D341Med (cell line): Measurements from ENCODE around the gene USB1.

Experiments used
- DNase-seq: peaks from one replicate; pipeline ENCODE4 v3.0.0; 2012; ENCODE audit warnings: low spot score

USB1 gene

DNA sequence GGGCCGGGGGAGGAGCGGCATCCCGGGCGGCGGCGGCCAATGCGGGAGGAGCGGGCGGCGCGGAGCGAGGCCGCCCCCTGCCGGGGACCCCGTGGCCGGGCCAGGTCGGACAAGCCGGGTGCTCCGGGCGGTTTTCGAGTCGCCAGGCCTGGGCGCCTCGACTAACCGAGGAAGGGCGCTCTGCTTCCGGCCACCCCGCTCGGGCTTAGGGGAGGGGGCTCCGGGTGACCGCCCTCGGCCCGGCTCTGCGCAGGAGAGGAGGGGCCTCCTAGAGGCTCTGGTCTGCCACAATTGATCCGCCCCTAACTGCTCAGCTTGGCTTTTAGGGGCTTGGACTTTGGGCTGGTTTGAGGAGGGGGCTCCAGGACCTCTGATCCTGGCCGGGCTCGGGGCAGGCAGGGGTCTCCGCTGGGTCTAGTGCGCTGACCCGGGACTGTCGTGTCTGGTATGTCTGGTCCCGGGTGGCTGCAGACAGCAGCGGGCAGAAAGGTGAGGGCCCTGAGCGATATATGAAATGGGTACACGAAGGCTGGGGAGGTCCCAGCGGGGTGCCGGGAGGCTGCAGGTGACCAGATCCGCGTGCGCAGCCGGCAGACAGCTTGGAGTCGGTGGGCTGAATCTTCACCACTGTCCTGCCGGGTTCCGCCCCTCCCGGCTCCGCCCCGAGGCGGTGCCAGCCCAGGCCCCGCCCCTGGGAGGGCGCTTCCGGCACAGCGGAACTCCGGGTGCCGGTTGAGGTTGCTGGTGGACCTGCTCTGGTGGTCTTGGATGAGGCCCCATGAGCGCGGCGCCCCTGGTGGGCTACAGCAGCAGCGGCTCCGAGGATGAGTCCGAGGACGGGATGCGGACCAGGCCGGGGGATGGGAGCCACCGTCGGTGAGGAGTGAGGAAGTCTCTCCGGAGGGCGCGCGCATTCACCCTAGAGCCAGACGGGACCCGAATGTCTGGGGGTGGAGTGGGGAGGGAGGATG is at the start of gene USB1:
USB1 (plus strand) TSS at position 702 of the 971 bp plus-strand sequence; CDS start at position 779, 77 bp downstream.
- DNase-seq: peak; percentile 95

DNA sequence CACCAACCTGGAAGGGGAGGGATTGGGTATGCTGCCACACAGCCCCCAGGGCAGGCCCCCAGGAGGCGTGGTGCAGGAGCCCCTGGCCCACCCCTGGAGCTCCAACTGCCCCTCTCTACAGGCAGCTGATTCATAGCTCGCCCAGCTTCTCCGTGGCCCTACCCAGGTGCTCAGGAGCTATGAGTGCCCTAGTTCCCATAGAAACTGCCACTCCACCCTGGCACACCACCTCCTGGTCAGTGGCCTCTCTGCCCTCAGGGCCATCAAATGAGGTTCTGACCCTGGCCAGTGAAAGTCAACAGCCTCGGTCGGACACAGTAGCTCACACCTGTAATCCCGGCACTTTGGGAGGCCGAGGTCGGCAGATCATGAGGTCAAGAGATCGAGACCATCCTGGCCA is 48.3 kb upstream of the USB1 start:
- DNase-seq: no peak

- DNase-seq: no peak
Observed at GRCh38 chr16:57953857-57954256, 47.4 kb upstream of the USB1 start.

GRCh38 chr16:57955572-57956188 is 45.5 kb upstream of the USB1 start:
- no peak for DNase-seq

- no peak for DNase-seq
Observed at GRCh38 chr16:57956270-57956808, 44.9 kb upstream of the USB1 start.

DNA sequence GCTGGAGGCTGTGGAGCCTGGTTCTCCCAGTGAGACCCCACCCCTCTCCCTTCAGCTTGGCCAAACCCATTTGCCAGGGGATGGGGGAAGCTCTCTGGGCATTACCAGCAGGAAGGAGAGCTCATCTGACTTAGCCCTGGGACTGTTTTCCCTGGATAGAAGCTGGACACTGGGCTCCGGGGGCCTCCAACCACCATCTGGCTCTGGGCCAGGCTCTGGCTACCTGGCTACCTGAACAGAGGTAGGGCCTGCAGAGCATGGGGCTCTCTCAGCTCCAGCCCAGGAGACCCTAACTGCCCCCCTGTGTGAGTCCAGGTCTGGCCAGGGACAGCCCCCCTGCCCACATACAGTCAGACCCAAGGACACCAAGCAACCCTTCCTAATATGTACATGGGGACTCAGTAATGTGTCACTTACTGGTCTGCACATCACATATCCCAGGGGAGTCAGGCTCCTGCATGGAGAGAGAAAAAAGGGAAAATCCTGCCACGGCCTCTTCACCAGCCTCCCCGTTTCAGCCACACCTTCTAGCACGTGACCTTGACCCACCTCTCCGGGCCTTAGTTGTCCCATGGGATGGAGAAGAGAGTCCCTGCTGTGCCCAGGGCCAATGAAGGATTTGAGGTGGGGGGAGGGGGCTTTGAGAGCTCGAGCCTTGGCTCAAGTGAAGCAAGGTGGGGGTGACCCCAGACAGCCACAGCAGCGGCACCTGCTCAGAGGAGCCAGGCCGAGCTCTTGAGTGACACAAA is 44.1 kb upstream of the USB1 start:
- DNase-seq: no peak

GRCh38 chr16:57957673-57958392 is 43.4 kb upstream of the USB1 start:
- no peak for DNase-seq

DNA sequence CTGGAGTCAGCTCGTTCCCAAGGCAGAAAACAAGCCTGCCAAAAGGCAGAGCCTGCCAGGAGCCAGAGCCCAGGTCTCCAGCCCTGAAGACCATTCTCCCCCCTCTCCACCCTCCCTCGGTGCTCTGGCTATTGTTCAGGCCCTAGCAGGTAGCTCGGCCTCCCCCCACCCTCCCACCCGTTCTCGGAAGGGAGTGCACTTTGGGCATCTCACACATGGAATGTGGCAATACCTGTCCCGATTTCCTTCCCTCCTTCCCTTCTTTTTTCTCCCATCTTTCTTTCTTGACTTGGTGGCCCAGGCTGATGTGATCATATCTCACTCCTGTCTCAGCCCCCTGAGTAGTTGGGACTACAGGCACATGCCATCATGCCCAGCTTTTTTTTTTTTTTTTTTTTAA is 42.7 kb upstream of the USB1 start:
- no peak for DNase-seq

- no peak for DNase-seq
Observed at GRCh38 chr16:57959121-57959520, 42.1 kb upstream of the USB1 start.

DNA sequence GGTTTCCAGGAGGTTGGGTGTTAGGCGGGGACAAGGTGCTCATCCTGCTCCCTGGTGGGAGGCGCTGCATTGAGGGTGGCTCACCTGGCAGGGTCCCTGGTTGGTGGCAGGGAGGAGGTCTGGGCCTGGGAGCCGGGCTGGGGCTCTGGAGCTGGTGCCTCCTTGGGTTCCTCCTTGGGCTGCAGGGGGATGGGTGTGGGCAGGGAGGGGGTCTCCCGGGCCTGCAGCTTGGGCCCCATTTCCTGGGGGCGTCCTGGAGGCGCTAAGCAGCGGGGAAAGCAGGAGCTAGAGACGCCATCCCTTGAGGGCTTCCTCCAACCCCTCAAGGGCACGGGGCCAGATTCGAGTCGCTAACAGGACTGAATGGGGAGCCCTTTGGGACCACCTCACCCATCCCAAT is 41.4 kb upstream of the USB1 start:
- no peak for DNase-seq

DNA sequence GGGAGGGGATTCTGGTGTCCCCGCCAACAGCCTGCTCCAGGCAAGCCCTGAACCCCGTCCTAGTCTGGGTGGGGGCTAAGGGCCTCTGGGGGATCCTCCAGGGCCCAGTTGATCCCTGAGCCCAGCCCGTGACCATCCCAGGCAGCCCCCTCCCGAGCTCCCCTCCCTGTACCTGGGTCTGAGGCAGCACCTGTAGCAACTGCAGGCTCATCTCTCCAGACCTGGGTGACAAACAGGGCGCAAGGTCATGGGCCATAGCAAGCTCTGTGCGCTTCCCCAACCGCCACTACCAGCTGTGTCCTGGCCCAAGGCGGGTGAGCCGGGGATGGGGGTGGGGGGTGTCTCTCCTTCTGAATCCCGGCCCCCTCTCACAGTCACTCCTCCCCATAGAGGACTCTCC is 40.9 kb upstream of the USB1 start:
- DNase-seq: no peak

DNA sequence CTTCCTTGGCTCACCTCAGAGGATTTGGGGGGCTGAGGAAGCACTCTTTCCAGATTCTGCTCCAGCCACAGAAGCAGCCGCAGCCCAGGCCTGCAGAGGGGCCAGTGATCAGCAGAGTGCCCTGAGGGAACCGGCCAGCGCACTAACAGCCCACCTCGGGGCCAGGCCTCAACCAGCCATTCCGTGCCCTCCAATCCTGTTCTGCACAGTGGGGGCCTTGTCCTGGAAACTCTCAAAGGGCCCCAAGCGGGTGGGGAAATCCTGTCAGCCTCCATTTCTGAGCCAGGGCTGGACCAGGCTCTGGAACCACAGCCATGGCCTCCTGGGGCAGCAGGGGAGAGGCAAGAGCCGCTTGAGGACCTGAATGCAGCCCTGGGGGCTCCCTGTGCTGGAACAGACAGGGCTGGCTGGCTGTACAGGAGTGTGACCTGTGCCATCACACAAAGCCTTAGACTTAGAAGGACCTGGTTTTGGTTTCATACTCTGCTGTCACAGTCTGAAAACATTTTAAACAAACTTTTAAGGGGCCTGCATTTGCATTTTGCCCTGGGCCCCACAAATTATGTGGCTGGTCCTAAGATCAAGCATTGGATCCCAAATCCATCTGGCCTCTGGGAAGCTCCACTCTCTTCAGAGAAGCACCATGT is 40.3 kb upstream of the USB1 start:
- no peak for DNase-seq

GRCh38 chr16:57961538-57961937 is 39.7 kb upstream of the USB1 start:
- no peak for DNase-seq

DNA sequence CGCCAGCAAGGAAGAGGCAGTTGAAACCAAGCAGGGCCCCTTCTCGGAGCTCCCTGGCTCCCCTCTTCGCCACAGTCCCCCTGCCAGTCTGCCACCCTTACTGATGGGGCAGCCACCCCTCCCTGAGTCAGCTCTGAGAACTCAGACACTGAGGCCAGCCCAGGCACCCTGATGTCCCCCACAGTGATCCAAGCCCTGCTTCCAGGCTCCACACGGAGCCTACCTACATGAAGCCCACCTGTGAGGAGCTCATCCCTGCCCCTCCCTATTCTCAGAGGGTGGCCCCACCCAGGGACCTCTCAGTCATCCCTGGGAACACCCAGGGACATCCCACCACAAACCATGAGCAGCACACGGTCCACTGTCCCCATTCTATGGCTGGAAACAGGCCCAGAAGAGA is 39.2 kb upstream of the USB1 start:
- DNase-seq: no peak

DNA sequence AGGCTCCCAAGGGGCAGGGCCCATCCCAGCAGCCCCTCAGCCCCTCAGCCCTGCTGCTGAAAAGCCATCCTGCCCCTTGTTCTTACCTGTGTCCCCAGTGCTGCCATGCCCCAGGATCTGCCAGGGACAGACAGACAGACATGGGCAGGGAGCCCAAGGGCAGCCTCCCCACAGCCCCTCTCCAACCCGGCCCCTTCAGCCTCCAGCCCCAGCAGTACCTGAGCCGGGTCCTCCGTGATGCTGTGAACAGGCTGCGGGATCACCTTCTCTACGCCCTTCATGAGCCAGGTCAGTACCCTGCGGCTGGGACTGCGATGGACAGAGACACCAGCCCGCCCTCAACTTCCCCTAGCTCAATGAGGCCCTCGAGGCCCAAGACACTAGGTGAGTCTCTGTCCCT is 38.5 kb upstream of the USB1 start:
- DNase-seq: no peak

- DNase-seq: no peak
Observed at GRCh38 chr16:57964157-57964700, 37.0 kb upstream of the USB1 start.

- no peak for DNase-seq
Observed at GRCh38 chr16:57966204-57966771, 34.9 kb upstream of the USB1 start.

DNA sequence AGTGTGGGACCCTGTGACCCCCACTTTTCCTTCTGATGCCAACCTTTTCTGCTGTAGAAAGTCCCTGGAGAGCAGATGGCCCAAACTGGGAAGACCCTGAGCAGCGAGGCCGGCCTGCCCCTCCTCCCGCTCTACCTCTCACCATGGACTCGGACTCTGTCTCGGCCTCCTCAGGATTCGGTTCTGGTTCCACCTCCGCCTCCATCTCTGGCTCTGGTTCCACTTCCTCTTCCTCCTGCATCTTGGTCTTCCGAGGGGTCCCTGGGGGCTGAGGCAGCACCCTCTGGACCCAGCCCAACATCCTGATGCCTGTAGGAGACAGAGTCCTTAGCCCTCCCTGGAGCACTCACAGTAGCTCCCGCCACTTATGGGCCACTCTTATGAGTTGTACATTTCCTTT is 34.2 kb upstream of the USB1 start:
- no peak for DNase-seq

- DNase-seq: no peak
Observed at GRCh38 chr16:57967916-57968315, 33.3 kb upstream of the USB1 start.

DNA sequence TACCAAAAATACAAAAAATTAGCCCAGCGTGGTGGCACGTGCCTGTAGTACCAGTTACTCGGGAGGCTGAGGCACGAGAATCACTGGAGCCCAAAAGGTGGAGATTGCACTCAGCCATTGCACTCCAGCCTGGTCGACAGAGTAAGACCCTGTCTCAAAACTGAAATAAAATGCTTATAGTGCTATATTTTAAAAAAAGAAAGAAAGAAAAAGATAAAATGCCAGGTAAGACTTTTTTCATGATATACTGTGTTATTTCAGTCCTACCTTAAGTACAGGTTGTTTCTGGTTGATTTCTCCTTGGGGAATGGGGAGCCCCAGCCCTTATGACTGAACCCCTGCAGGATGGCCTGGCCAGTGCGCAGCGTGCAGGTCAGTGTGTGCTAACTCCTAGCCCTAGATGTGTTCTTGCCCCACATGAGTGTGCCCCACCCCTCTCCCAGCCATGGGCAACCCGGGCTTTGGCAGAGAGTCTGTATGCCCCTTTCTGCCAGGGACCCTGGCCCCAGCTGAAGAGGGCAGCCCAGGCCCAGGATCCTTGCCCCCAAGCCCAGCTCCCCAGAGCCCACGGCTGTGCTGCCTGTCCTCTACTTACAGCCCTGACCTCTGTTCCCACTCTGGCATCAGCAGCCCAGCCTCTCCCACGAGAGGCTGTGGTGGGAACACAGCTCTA is 31.6 kb upstream of the USB1 start:
- no peak for DNase-seq
